ENCODE data around the gene HOXD4.

The HOXD4 gene

GRCh38 chr2:176151442-176152287 is at the start of gene HOXD4:
Gene HOXD4, plus strand, starts transcription at chr2:176151550. Its CDS starts 84 bp downstream, at chr2:176151634.
- DNase-seq (ENCODE audit: low spot score): no peak

- no peak for DNase-seq (ENCODE audit: low spot score)
Observed at GRCh38 chr2:176101842-176102241, 49.5 kb upstream of the HOXD4 start.

GRCh38 chr2:176102309-176102866 is 49.0 kb upstream of the HOXD4 start:
- no peak for DNase-seq (ENCODE audit: low spot score)

GRCh38 chr2:176103194-176103593 is 48.2 kb upstream of the HOXD4 start:
- no peak for DNase-seq (ENCODE audit: low spot score)

GRCh38 chr2:176103742-176104315 is 47.5 kb upstream of the HOXD4 start:
- no peak for DNase-seq (ENCODE audit: low spot score)

GRCh38 chr2:176104316-176105077 is 46.9 kb upstream of the HOXD4 start:
- DNase-seq (ENCODE audit: low spot score): no peak

- no peak for DNase-seq (ENCODE audit: low spot score)
Observed at GRCh38 chr2:176105078-176105729, 46.1 kb upstream of the HOXD4 start.

- DNase-seq (ENCODE audit: low spot score): no peak
Observed at GRCh38 chr2:176105730-176106580, 45.4 kb upstream of the HOXD4 start.

- DNase-seq (ENCODE audit: low spot score): no peak
Observed at GRCh38 chr2:176106581-176107539, 44.5 kb upstream of the HOXD4 start, which contains the start of gene HOXD11. Gene HOXD11, plus strand, starts transcription at chr2:176107280. Its CDS starts 76 bp downstream, at chr2:176107356.

GRCh38 chr2:176107731-176108181 is 43.6 kb upstream of the HOXD4 start:
- DNase-seq (ENCODE audit: low spot score): no peak

GRCh38 chr2:176109192-176109901 is 42.0 kb upstream of the HOXD4 start:
- no peak for DNase-seq (ENCODE audit: low spot score)

- DNase-seq (ENCODE audit: low spot score): no peak
Observed at GRCh38 chr2:176109946-176110345, 41.4 kb upstream of the HOXD4 start.

- no peak for DNase-seq (ENCODE audit: low spot score)
Observed at GRCh38 chr2:176110415-176111308, 40.7 kb upstream of the HOXD4 start.

GRCh38 chr2:176111309-176111663 is 40.1 kb upstream of the HOXD4 start:
- no peak for DNase-seq (ENCODE audit: low spot score)

- no peak for DNase-seq (ENCODE audit: low spot score)
Observed at GRCh38 chr2:176111846-176112374, 39.4 kb upstream of the HOXD4 start.

GRCh38 chr2:176112375-176113302 is 38.7 kb upstream of the HOXD4 start:
- DNase-seq (ENCODE audit: low spot score): no peak

Data from CD4-positive, alpha-beta T cell treated with Interleukin-15 for 4 hours (primary cell).